ENCODE measurements around the gene RASL11A. TPM values are rescaled to one million over a fixed set of nuclear protein-coding genes. Genes with fewer than 3 reads are reported as not detected.

RASL11A gene
- total and polyA plus RNA-seq, 2 of the 13 experiments (the other 11 are each of a cell fraction or from before 2014, with no cell fraction given), result 3.0 to 4.1 TPM

DNA sequence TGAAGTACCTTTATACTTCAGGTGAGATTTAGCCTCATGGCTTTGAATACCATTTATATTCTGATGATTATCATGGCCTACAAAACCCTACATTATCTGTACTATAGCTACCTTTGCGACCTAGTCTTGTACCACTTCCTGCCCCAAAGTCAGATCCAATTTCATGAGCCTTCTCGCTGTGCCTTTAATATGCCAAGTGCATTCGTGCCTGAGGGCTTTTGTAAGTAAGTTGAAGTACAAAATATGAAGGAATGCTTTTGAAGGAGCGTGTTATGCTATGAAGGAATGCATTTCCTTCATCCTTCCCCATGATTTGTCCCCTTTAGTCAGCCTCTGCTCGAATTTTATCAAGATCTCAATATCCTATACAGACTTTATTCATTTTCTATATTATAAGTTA, 9.2 kb upstream of the RASL11A start:
- in situ Hi-C loops (cut with HindIII; ENCODE audit: extremely low pct_ligation_motif_present, low pct_unique_long_range_greater_than_20kb), result no loop called here
- no peak for TF ChIP-seq ZNF777 (CRISPR knock-in tag; IDR thresholded peaks at IDR 0.05)
- TF ChIP-seq, protein P1, sequence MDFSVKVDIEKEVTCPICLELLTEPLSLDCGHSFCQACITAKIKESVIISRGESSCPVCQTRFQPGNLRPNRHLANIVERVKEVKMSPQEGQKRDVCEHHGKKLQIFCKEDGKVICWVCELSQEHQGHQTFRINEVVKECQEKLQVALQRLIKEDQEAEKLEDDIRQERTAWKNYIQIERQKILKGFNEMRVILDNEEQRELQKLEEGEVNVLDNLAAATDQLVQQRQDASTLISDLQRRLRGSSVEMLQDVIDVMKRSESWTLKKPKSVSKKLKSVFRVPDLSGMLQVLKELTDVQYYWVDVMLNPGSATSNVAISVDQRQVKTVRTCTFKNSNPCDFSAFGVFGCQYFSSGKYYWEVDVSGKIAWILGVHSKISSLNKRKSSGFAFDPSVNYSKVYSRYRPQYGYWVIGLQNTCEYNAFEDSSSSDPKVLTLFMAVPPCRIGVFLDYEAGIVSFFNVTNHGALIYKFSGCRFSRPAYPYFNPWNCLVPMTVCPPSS (IDR thresholded peaks at IDR 0.05), result no peak
- TF ChIP-seq, protein P2, sequence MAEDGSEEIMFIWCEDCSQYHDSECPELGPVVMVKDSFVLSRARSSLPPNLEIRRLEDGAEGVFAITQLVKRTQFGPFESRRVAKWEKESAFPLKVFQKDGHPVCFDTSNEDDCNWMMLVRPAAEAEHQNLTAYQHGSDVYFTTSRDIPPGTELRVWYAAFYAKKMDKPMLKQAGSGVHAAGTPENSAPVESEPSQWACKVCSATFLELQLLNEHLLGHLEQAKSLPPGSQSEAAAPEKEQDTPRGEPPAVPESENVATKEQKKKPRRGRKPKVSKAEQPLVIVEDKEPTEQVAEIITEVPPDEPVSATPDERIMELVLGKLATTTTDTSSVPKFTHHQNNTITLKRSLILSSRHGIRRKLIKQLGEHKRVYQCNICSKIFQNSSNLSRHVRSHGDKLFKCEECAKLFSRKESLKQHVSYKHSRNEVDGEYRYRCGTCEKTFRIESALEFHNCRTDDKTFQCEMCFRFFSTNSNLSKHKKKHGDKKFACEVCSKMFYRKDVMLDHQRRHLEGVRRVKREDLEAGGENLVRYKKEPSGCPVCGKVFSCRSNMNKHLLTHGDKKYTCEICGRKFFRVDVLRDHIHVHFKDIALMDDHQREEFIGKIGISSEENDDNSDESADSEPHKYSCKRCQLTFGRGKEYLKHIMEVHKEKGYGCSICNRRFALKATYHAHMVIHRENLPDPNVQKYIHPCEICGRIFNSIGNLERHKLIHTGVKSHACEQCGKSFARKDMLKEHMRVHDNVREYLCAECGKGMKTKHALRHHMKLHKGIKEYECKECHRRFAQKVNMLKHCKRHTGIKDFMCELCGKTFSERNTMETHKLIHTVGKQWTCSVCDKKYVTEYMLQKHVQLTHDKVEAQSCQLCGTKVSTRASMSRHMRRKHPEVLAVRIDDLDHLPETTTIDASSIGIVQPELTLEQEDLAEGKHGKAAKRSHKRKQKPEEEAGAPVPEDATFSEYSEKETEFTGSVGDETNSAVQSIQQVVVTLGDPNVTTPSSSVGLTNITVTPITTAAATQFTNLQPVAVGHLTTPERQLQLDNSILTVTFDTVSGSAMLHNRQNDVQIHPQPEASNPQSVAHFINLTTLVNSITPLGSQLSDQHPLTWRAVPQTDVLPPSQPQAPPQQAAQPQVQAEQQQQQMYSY (CRISPR knock-in tag; IDR thresholded peaks at IDR 0.05), result no peak
- TF ChIP-seq ZNF607 (CRISPR knock-in tag; IDR thresholded peaks at IDR 0.05; ENCODE audit: borderline replicate concordance), result no peak
- TF ChIP-seq, protein P3, sequence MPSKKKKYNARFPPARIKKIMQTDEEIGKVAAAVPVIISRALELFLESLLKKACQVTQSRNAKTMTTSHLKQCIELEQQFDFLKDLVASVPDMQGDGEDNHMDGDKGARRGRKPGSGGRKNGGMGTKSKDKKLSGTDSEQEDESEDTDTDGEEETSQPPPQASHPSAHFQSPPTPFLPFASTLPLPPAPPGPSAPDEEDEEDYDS (CRISPR knock-in tag; IDR thresholded peaks at IDR 0.05), result no peak
- no peak for TF ChIP-seq MTF2 (CRISPR knock-in tag; IDR thresholded peaks at IDR 0.05; ENCODE audit: borderline replicate concordance)
- no peak for TF ChIP-seq ZNF20 (CRISPR knock-in tag; IDR thresholded peaks at IDR 0.05)
- TF ChIP-seq, protein P4, sequence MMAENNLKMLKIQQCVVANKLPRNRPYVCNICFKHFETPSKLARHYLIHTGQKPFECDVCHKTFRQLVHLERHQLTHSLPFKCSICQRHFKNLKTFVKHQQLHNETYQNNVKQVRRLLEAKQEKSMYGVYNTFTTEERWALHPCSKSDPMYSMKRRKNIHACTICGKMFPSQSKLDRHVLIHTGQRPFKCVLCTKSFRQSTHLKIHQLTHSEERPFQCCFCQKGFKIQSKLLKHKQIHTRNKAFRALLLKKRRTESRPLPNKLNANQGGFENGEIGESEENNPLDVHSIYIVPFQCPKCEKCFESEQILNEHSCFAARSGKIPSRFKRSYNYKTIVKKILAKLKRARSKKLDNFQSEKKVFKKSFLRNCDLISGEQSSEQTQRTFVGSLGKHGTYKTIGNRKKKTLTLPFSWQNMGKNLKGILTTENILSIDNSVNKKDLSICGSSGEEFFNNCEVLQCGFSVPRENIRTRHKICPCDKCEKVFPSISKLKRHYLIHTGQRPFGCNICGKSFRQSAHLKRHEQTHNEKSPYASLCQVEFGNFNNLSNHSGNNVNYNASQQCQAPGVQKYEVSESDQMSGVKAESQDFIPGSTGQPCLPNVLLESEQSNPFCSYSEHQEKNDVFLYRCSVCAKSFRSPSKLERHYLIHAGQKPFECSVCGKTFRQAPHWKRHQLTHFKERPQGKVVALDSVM (CRISPR knock-in tag; IDR thresholded peaks at IDR 0.05), result no peak
- TF ChIP-seq, protein P5, sequence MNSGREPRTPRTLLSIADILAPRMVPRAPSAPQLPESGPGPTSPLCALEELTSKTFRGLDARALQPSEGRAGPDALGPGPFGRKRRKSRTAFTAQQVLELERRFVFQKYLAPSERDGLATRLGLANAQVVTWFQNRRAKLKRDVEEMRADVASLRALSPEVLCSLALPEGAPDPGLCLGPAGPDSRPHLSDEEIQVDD (CRISPR knock-in tag; IDR thresholded peaks at IDR 0.05; ENCODE audit: borderline replicate concordance), result no peak
- no peak for TF ChIP-seq ZNF33A (CRISPR knock-in tag; IDR thresholded peaks at IDR 0.05; ENCODE audit: borderline replicate concordance)
- TF ChIP-seq, protein P6, sequence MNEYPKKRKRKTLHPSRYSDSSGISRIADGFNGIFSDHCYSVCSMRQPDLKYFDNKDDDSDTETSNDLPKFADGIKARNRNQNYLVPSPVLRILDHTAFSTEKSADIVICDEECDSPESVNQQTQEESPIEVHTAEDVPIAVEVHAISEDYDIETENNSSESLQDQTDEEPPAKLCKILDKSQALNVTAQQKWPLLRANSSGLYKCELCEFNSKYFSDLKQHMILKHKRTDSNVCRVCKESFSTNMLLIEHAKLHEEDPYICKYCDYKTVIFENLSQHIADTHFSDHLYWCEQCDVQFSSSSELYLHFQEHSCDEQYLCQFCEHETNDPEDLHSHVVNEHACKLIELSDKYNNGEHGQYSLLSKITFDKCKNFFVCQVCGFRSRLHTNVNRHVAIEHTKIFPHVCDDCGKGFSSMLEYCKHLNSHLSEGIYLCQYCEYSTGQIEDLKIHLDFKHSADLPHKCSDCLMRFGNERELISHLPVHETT (CRISPR knock-in tag; conservative IDR thresholded peaks at IDR 0.05), result no peak
- no peak for TF ChIP-seq ZNF460 (CRISPR knock-in tag; IDR thresholded peaks at IDR 0.05; ENCODE audit: borderline replicate concordance)
- TF ChIP-seq SRSF1 (optimal IDR thresholded peaks at IDR 0.05; ENCODE audit: low read depth, low read length), result no peak
- no peak for TF ChIP-seq ZNF34 (CRISPR knock-in tag; IDR thresholded peaks at IDR 0.05; ENCODE audit: borderline replicate concordance)
- TF ChIP-seq ZNF101 (CRISPR knock-in tag; IDR thresholded peaks at IDR 0.05; ENCODE audit: borderline replicate concordance, low read depth), result no peak
- ChIA-PET POLR2A (no interaction called here), CTCF (ENCODE audit: low intra/inter-chr PET ratio, low total read pairs) (no interaction called here)
- no TSS peak for BruUV-seq (replicated peaks)
- no peak overlapping the region for H3K4me2 ChIP-seq (ENCODE audit: low read depth, low read length)
- peaks cover 7% of the 10 kb centered on the region for H4K20me1 ChIP-seq (ENCODE audit: insufficient read depth, low read length)
- peaks cover 5 to 12% of the 10 kb centered on the region in 2 experiments for H3K36me3 ChIP-seq (replicated peaks in 1 of 2; ENCODE audit: control insufficient read depth in 1 of 2, insufficient read depth in 2 of 2, low read length in 2 of 2)
- 93% methylated on average over 5 of the region's 5 CpGs for WGBS (ENCODE audit: low lambda C conversion rate)
- DNase-seq (ENCODE audit: low spot score), result no peak
- no peak overlapping the region for H3K9ac ChIP-seq (ENCODE audit: insufficient read depth, low read depth, low read length)
- H3K9me3 ChIP-seq (ENCODE audit: low read length), result no peaks in the 10 kb centered on the region
- FAIRE-seq, result no peak
- no peak overlapping the region for H2AFZ ChIP-seq (ENCODE audit: low read length)
- H3K79me2 ChIP-seq (ENCODE audit: insufficient read depth, low read length), result peaks cover 2% of the 10 kb centered on the region
- H3K27ac ChIP-seq (ENCODE audit: extremely low read length, insufficient read depth, low read length), result no peak overlapping the region
- intact Hi-C loops (cut with micrococcal nuclease; ENCODE audit: unreplicated experiment), result no loop called here
- H3K27me3 ChIP-seq (ENCODE audit: control insufficient read depth in 1 of 2, insufficient read depth in 2 of 2, low read length in 2 of 2), result no peaks in the 10 kb centered on the region
- H3K4me1 ChIP-seq (ENCODE audit: insufficient read depth, low read length), result peaks cover 38% of the 10 kb centered on the region
- ATAC-seq, result no peak
- no peak overlapping the region for H3K4me3 ChIP-seq (replicated peaks in 1 of 3; ENCODE audit: insufficient read depth in 1 of 3, low read depth in 2 of 3, low read length in 3 of 3)
